ENCODE data around the gene HDAC4. TPM values are rescaled to one million over a fixed set of nuclear protein-coding genes. Genes with fewer than 3 reads are reported as not detected.

HDAC4 gene
- total and polyA plus RNA-seq, 2 of the 8 experiments (the other 6 are each of a cell fraction or from before 2014, with no cell fraction given) = 15.4 to 31.5 TPM

- TF ChIP-seq CHD7 (IDR thresholded peaks at IDR 0.05; ENCODE audit: insufficient replicate concordance, low read length) = no peak
- no peak for TF ChIP-seq MAFK (IDR thresholded peaks at IDR 0.05; ENCODE audit: low read depth, low read length)
- no peak for TF ChIP-seq RAD21 (IDR thresholded peaks at IDR 0.05 in 1 of 2, conservative IDR thresholded peaks at IDR 0.05 in 1 of 2; ENCODE audit: low read depth in 2 of 2, low read length in 2 of 2)
- no peak for TF ChIP-seq NANOG (IDR thresholded peaks at IDR 0.05; ENCODE audit: insufficient read depth, low read depth, low read length, poor library complexity, severe bottlenecking)
- TF ChIP-seq PHF8 (conservative IDR thresholded peaks at IDR 0.05; ENCODE audit: low read depth, low read length) = no peak
- no peak for TF ChIP-seq EP300 (IDR thresholded peaks at IDR 0.05; ENCODE audit: borderline replicate concordance in 1 of 2, low read depth in 2 of 2, low read length in 2 of 2)
- TF ChIP-seq CBX5 (IDR thresholded peaks at IDR 0.05; ENCODE audit: low read depth, low read length) = no peak
- TF ChIP-seq BCL11A (IDR thresholded peaks at IDR 0.05; ENCODE audit: low read depth in 2 of 2, low read length in 2 of 2) = no peak
- no peak for TF ChIP-seq SRF (IDR thresholded peaks at IDR 0.05; ENCODE audit: low read depth, low read length)
- TF ChIP-seq KDM5A (IDR thresholded peaks at IDR 0.05; ENCODE audit: low read length) = no peak
- TF ChIP-seq RBBP5 (IDR thresholded peaks at IDR 0.05; ENCODE audit: borderline replicate concordance, low read depth, low read length) = no peak
Observed at GRCh38 chr2:239021224-239021623, 379.6 kb downstream of the HDAC4 start (continued).

Data from H1 (cell line).